SU-DHL-6 (cell line): ENCODE results near the gene SPATA31E1.

Source experiments
- H2AFZ ChIP-seq: fragments of 200-600 bp; sonication (generic); 2 replicates; pipeline ENCODE4 v1.6.1; 2014; ENCODE audit warnings: low read depth, mild to moderate bottlenecking, moderate library complexity, mixed read lengths, antibody characterized with exemption, low read length; ENCODE audit not compliant: severe bottlenecking
- H3F3A ChIP-seq: fragments of 200-600 bp; shearing (Covaris generic); 2 replicates; pipeline ENCODE4 v1.6.0; 2016; ENCODE audit warnings: antibody characterized with exemption, mild to moderate bottlenecking; ENCODE audit not compliant: insufficient read depth
- H3K27ac ChIP-seq: fragments of 200-600 bp; sonication (generic); 2 replicates; pipeline ENCODE4 v1.5.1; 2016; ENCODE audit warnings: low read depth, mild to moderate bottlenecking, low read length, moderate library complexity, mixed read lengths
- H3K27me3 ChIP-seq: fragments of 200-600 bp; sonication (generic), shearing (Covaris generic); 2 replicates; pipeline ENCODE4 v1.6.0; 2014; ENCODE audit warnings: mild to moderate bottlenecking, low read length
- H3K36me3 ChIP-seq: fragments of 200-600 bp; sonication (generic); 2 replicates; pipeline ENCODE4 v1.6.1; 2014; ENCODE audit warnings: mild to moderate bottlenecking, low read length, mixed read lengths
- H3K4me2 ChIP-seq: fragments of 300-600, 200-600 bp; shearing (Covaris generic), sonication (generic); 2 replicates; pipeline ENCODE4 v1.6.0; 2014; ENCODE audit warnings: low read length, low read depth, mild to moderate bottlenecking; ENCODE audit not compliant: poor library complexity, severe bottlenecking
- H3K4me3 ChIP-seq: fragments of 200-600 bp; sonication (generic); 2 replicates; pipeline ENCODE4 v1.5.1; 2014; ENCODE audit warnings: antibody characterized with exemption, low read length, mild to moderate bottlenecking, mixed read lengths; ENCODE audit not compliant: insufficient read depth, poor library complexity, severe bottlenecking
- H3K79me2 ChIP-seq: fragments of 200-600 bp; sonication (generic); 2 replicates; pipeline ENCODE4 v1.6.1; 2014; ENCODE audit warnings: mild to moderate bottlenecking, low read length, moderate library complexity; ENCODE audit not compliant: insufficient read depth
- H3K9ac ChIP-seq: fragments of 200-600 bp; sonication (generic); 2 replicates; pipeline ENCODE4 v1.7.0; 2014; ENCODE audit warnings: mild to moderate bottlenecking, low read length
- H3K9me2 ChIP-seq: fragments of 200-600 bp; sonication (generic); replicated peaks from 2 replicates; pipeline ENCODE4 v1.6.1; 2014; ENCODE audit warnings: low read length; ENCODE audit not compliant: insufficient read depth
- H3K9me3 ChIP-seq: fragments of 200-600 bp; sonication (generic); 2 replicates; pipeline ENCODE4 v1.6.1; 2014; ENCODE audit warnings: low read length, mixed read lengths; ENCODE audit not compliant: insufficient read depth
- H4K20me1 ChIP-seq: fragments of 200-600 bp; sonication (generic); 2 replicates; pipeline ENCODE4 v1.6.1; 2014; ENCODE audit warnings: low read depth, mild to moderate bottlenecking, antibody characterized with exemption, low read length, moderate library complexity, mixed read lengths
- CTCF ChIP-seq: fragments of 200-600 bp; sonication (generic); IDR thresholded peaks from one replicate; pipeline ENCODE4 v1.5.1; 2017; ENCODE audit warnings: antibody characterized with exemption, mild to moderate bottlenecking, low read length, moderate library complexity; ENCODE audit not compliant: insufficient read depth, poor library complexity, severe bottlenecking
- EZH2phosphoT487 ChIP-seq: fragments of 200-600 bp; sonication (generic), shearing (Covaris generic); conservative IDR thresholded peaks from 2 replicates; pipeline ENCODE4 v1.6.1; 2018; ENCODE audit warnings: mild to moderate bottlenecking, antibody characterized with exemption, low read length, moderate library complexity, mixed read lengths

SPATA31E1 gene

DNA sequence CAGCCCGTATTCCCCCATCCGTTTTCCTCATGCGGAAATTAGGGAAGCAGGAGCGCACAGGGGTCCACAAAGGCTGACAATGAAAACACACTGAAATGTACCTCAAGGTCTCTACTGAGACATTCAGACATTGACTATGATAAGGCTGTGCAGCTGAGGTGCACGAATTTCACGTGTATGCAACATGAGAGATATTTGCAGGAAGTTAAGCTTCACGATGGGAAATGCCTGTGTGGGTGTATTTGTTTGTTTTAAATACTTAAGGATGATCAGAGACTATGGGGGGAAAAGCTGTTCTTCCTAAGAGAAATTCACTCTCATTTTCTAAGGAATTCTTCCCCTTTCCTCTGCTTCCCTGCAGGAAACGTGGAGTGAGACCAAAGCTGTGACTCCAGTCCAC, 2.6 kb upstream of the SPATA31E1 start:
- TF ChIP-seq EZH2phosphoT487 (no peak), CTCF (no peak)
- H3K4me2 ChIP-seq = no peak overlapping the region
- H3K9me3 ChIP-seq = no peaks in the 10 kb centered on the region
- H3K79me2 ChIP-seq = no peaks in the 10 kb centered on the region
- H3K36me3 ChIP-seq = no peaks in the 10 kb centered on the region
- no peak overlapping the region for H3K4me3 ChIP-seq
- no peak overlapping the region for H3K27ac ChIP-seq
- H3K9me2 ChIP-seq = no peaks in the 10 kb centered on the region
- no peaks in the 10 kb centered on the region for H4K20me1 ChIP-seq
- H3K9ac ChIP-seq = no peak overlapping the region
- no peaks in the 10 kb centered on the region for H3F3A ChIP-seq
- no peak overlapping the region for H2AFZ ChIP-seq
- H3K27me3 ChIP-seq = no peaks in the 10 kb centered on the region

- no peaks in the 10 kb centered on the region for H3F3A ChIP-seq
- TF ChIP-seq CTCF = no peak
- no peak for TF ChIP-seq EZH2phosphoT487
- no peak overlapping the region for H3K4me2 ChIP-seq
- H3K79me2 ChIP-seq = no peaks in the 10 kb centered on the region
- H3K27me3 ChIP-seq = no peaks in the 10 kb centered on the region
- H3K9ac ChIP-seq = no peak overlapping the region
- H3K4me3 ChIP-seq = no peak overlapping the region
- no peaks in the 10 kb centered on the region for H3K9me2 ChIP-seq
- H4K20me1 ChIP-seq = no peaks in the 10 kb centered on the region
- no peaks in the 10 kb centered on the region for H3K36me3 ChIP-seq
- H3K9me3 ChIP-seq = no peaks in the 10 kb centered on the region
- no peak overlapping the region for H2AFZ ChIP-seq
- no peak overlapping the region for H3K27ac ChIP-seq
Measured at GRCh38 chr9:87880683-87881082, 2.0 kb upstream of the SPATA31E1 start.

- Histone ChIP-seq H3K4me2 (no peak overlapping the region), H3K27ac (no peak overlapping the region), H2AFZ (no peak overlapping the region), H3K36me3 (no peaks in the 10 kb centered on the region), H3F3A (no peaks in the 10 kb centered on the region), H3K27me3 (no peaks in the 10 kb centered on the region), H3K9me3 (no peaks in the 10 kb centered on the region), H3K79me2 (no peaks in the 10 kb centered on the region), H3K9ac (no peak overlapping the region), H3K4me3 (no peak overlapping the region), H3K9me2 (no peaks in the 10 kb centered on the region), H4K20me1 (no peaks in the 10 kb centered on the region)
- TF ChIP-seq CTCF (no peak), EZH2phosphoT487 (no peak)
Measured at GRCh38 chr9:87883274-87883673, 597 bp downstream of the SPATA31E1 start.

DNA sequence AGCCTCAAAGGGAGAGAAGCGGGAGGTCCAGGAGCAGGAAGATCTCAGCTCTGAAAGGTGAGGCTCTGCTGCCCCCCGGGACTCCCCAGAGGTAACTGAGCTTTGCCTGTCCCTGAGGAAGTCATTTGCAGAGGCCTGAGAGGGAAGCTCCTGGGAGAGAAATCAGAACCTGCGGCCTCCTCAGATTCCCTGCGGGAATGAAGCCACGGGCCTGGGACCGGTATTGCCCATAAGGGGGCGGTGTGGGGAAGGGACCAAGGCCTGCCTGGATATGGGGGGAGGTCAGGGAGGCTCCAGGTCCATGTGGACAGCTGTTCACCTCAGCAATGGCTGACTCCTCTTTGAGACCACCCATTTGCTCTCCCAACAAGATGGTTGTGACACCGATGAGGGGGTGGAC, 1.3 kb downstream of the SPATA31E1 start:
- H3F3A ChIP-seq = no peaks in the 10 kb centered on the region
- H2AFZ ChIP-seq = no peak overlapping the region
- H3K9me3 ChIP-seq = no peaks in the 10 kb centered on the region
- H3K9ac ChIP-seq = no peak overlapping the region
- TF ChIP-seq EZH2phosphoT487 (no peak), CTCF (no peak)
- H3K79me2 ChIP-seq = no peaks in the 10 kb centered on the region
- no peaks in the 10 kb centered on the region for H4K20me1 ChIP-seq
- H3K36me3 ChIP-seq = no peaks in the 10 kb centered on the region
- no peak overlapping the region for H3K27ac ChIP-seq
- H3K27me3 ChIP-seq = no peaks in the 10 kb centered on the region
- no peak overlapping the region for H3K4me2 ChIP-seq
- no peak overlapping the region for H3K4me3 ChIP-seq
- H3K9me2 ChIP-seq = no peaks in the 10 kb centered on the region
